HuH-7.5 (cell line): ENCODE data around the gene CPNE7.

ENCODE experiments used
- DNase-seq: peaks from one replicate; pipeline ENCODE4 v3.0.0; 2011; ENCODE audit warnings: low spot score

The CPNE7 gene

GRCh38 chr16:89604764-89605163, 29.2 kb downstream of the CPNE7 start:
- DNase-seq: no peak

- no peak for DNase-seq
Observed at GRCh38 chr16:89605186-89605970, 29.8 kb downstream of the CPNE7 start.

- no peak for DNase-seq
Observed at GRCh38 chr16:89606006-89606405, 30.4 kb downstream of the CPNE7 start.

GRCh38 chr16:89607453-89607852, 31.9 kb downstream of the CPNE7 start:
- DNase-seq: no peak

- DNase-seq: peak; percentile 42
Observed at GRCh38 chr16:89607937-89608740, 32.6 kb downstream of the CPNE7 start.

- no peak for DNase-seq
Observed at GRCh38 chr16:89610108-89610453, 34.5 kb downstream of the CPNE7 start.

GRCh38 chr16:89612415-89613166, 37.0 kb downstream of the CPNE7 start:
- no peak for DNase-seq

- DNase-seq: no peak
Observed at GRCh38 chr16:89613231-89613953, 37.8 kb downstream of the CPNE7 start, which contains the start of gene DPEP1. DPEP1 (plus strand) TSS chr16:89613642; CDS start chr16:89630411, 16,769 bp downstream.

GRCh38 chr16:89613954-89614459, 38.4 kb downstream of the CPNE7 start:
- no peak for DNase-seq

GRCh38 chr16:89615176-89615575, 39.6 kb downstream of the CPNE7 start:
- DNase-seq: no peak

- peak; percentile 77 for DNase-seq
Observed at GRCh38 chr16:89615596-89616090, 40.1 kb downstream of the CPNE7 start.

- DNase-seq: no peak
Observed at GRCh38 chr16:89616623-89617022, 41.1 kb downstream of the CPNE7 start.

- DNase-seq: no peak
Observed at GRCh38 chr16:89617036-89617435, 41.5 kb downstream of the CPNE7 start.

GRCh38 chr16:89618109-89618998, 42.8 kb downstream of the CPNE7 start:
- DNase-seq: no peak

- DNase-seq: no peak
Observed at GRCh38 chr16:89619840-89620239, 44.3 kb downstream of the CPNE7 start.

- DNase-seq: no peak
Observed at GRCh38 chr16:89620406-89620841, 44.9 kb downstream of the CPNE7 start.

- no peak for DNase-seq
Observed at GRCh38 chr16:89621136-89621697, 45.7 kb downstream of the CPNE7 start.

GRCh38 chr16:89621698-89622409, 46.3 kb downstream of the CPNE7 start:
- no peak for DNase-seq

GRCh38 chr16:89623511-89624261, 48.1 kb downstream of the CPNE7 start:
- DNase-seq: no peak
